ENCODE measurements around the gene LBX2.

LBX2 gene

DNA sequence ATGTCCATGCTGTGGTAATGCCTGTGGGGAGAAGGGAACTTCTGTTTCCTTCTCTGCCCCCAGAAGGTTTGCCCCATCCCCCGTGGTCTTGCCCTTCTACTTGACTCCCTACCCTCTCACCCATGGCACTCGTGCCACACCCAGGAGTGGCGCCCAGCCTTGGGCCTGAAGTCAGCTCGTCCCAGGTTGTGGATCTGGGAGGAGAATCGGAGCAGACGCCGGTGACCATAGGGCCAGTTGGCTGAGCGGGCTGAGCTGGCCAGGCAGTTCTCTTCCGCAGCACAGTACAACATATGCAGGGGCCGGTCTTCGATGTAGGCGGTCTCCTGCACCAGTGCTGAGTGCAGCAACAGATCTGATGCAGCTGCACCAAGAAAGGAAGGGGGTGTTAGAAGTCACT is 35.0 kb upstream of the LBX2 start (continued):
- TF ChIP-seq, protein P1, sequence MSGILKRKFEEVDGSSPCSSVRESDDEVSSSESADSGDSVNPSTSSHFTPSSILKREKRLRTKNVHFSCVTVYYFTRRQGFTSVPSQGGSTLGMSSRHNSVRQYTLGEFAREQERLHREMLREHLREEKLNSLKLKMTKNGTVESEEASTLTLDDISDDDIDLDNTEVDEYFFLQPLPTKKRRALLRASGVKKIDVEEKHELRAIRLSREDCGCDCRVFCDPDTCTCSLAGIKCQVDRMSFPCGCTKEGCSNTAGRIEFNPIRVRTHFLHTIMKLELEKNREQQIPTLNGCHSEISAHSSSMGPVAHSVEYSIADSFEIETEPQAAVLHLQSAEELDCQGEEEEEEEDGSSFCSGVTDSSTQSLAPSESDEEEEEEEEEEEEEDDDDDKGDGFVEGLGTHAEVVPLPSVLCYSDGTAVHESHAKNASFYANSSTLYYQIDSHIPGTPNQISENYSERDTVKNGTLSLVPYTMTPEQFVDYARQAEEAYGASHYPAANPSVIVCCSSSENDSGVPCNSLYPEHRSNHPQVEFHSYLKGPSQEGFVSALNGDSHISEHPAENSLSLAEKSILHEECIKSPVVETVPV (CRISPR knock-in tag; IDR thresholded peaks at IDR 0.05): no peak
- TF ChIP-seq GLIS3 (CRISPR knock-in tag; IDR thresholded peaks at IDR 0.05) (no peak), TOX (CRISPR knock-in tag; IDR thresholded peaks at IDR 0.05; ENCODE audit: borderline replicate concordance) (no peak)

DNA sequence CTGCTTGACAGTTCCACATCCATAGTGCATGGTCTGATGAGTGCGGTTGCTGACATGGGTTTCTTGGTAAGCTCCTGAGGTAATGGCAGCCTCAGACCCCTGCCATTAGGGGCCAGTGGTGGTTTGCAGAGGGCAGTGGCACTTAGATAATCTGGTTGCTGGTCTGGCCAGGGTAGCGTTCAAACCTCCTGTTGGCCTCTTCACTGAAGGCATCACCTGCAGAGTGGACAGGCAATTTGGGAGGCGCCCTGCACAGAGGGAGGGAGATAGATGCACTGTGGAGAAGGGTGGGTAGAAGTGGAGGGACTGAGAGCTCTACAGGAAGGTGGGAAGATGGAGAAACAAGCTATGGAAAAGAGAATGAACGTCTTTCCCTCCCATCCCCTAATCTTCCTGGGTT is 34.1 kb upstream of the LBX2 start:
- no peak for ATAC-seq
- TF ChIP-seq, protein P2, sequence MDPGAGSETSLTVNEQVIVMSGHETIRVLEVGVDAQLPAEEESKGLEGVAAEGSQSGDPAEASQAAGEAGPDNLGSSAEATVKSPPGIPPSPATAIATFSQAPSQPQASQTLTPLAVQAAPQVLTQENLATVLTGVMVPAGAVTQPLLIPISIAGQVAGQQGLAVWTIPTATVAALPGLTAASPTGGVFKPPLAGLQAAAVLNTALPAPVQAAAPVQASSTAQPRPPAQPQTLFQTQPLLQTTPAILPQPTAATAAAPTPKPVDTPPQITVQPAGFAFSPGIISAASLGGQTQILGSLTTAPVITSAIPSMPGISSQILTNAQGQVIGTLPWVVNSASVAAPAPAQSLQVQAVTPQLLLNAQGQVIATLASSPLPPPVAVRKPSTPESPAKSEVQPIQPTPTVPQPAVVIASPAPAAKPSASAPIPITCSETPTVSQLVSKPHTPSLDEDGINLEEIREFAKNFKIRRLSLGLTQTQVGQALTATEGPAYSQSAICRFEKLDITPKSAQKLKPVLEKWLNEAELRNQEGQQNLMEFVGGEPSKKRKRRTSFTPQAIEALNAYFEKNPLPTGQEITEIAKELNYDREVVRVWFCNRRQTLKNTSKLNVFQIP (CRISPR knock-in tag; IDR thresholded peaks at IDR 0.05; ENCODE audit: borderline replicate concordance, low read depth): no peak
- no peak for TF ChIP-seq TOX (CRISPR knock-in tag; IDR thresholded peaks at IDR 0.05; ENCODE audit: borderline replicate concordance)
- no peak for TF ChIP-seq RARB (CRISPR knock-in tag; IDR thresholded peaks at IDR 0.05)
- TF ChIP-seq ZNF70 (CRISPR knock-in tag; IDR thresholded peaks at IDR 0.05): no peak
- no peak for TF ChIP-seq GLIS3 (CRISPR knock-in tag; IDR thresholded peaks at IDR 0.05)
- no peak for TF ChIP-seq BACH2 (CRISPR knock-in tag; IDR thresholded peaks at IDR 0.05; ENCODE audit: borderline replicate concordance)
- no peak for TF ChIP-seq ZC3H10 (CRISPR knock-in tag; IDR thresholded peaks at IDR 0.05)
- TF ChIP-seq, protein P3, sequence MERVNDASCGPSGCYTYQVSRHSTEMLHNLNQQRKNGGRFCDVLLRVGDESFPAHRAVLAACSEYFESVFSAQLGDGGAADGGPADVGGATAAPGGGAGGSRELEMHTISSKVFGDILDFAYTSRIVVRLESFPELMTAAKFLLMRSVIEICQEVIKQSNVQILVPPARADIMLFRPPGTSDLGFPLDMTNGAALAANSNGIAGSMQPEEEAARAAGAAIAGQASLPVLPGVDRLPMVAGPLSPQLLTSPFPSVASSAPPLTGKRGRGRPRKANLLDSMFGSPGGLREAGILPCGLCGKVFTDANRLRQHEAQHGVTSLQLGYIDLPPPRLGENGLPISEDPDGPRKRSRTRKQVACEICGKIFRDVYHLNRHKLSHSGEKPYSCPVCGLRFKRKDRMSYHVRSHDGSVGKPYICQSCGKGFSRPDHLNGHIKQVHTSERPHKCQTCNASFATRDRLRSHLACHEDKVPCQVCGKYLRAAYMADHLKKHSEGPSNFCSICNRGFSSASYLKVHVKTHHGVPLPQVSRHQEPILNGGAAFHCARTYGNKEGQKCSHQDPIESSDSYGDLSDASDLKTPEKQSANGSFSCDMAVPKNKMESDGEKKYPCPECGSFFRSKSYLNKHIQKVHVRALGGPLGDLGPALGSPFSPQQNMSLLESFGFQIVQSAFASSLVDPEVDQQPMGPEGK (CRISPR knock-in tag; IDR thresholded peaks at IDR 0.05; ENCODE audit: borderline replicate concordance): no peak
- TF ChIP-seq ISL1 (CRISPR knock-in tag; IDR thresholded peaks at IDR 0.05): no peak
- no peak for TF ChIP-seq ZFP30 (CRISPR knock-in tag; IDR thresholded peaks at IDR 0.05)

DNA sequence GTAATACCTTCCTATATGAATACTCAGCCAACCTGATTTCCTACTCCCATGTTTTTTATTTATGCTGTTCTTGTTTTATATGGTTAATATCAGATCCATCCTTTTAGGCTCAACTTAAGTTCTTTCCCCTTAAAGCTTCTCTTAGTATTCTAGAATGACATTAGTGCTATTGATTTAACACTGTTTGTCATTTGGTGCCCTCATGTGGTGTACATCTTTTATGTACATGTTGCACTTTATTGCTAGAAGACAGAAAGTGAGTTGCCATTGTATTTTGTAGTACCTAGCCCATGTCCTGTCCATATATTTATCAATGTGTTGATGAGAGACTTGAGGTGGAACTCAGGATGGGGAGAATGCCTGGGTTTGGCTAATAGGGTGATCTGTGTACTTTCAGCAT is 32.8 kb upstream of the LBX2 start:
- TF ChIP-seq RARB (CRISPR knock-in tag; IDR thresholded peaks at IDR 0.05) (no peak), ARNTL (CRISPR knock-in tag; IDR thresholded peaks at IDR 0.05; ENCODE audit: borderline replicate concordance, low read depth) (no peak), ZNF565 (CRISPR knock-in tag; conservative IDR thresholded peaks at IDR 0.05; ENCODE audit: low read depth) (no peak), ISL1 (CRISPR knock-in tag; IDR thresholded peaks at IDR 0.05) (no peak), ZFP30 (CRISPR knock-in tag; IDR thresholded peaks at IDR 0.05) (no peak), PPARA (CRISPR knock-in tag; IDR thresholded peaks at IDR 0.05; ENCODE audit: borderline replicate concordance) (no peak), ESRRG (CRISPR knock-in tag; IDR thresholded peaks at IDR 0.05) (no peak), ZC3H10 (CRISPR knock-in tag; IDR thresholded peaks at IDR 0.05) (no peak), SNAI2 (CRISPR knock-in tag; IDR thresholded peaks at IDR 0.05) (no peak), TOX (CRISPR knock-in tag; IDR thresholded peaks at IDR 0.05; ENCODE audit: borderline replicate concordance) (no peak)
- TF ChIP-seq, protein P1 (CRISPR knock-in tag; IDR thresholded peaks at IDR 0.05): no peak
- TF ChIP-seq, protein P2 (CRISPR knock-in tag; IDR thresholded peaks at IDR 0.05; ENCODE audit: borderline replicate concordance, low read depth): no peak
- TF ChIP-seq, protein P3 (CRISPR knock-in tag; IDR thresholded peaks at IDR 0.05; ENCODE audit: borderline replicate concordance): no peak
- ATAC-seq: no peak

DNA sequence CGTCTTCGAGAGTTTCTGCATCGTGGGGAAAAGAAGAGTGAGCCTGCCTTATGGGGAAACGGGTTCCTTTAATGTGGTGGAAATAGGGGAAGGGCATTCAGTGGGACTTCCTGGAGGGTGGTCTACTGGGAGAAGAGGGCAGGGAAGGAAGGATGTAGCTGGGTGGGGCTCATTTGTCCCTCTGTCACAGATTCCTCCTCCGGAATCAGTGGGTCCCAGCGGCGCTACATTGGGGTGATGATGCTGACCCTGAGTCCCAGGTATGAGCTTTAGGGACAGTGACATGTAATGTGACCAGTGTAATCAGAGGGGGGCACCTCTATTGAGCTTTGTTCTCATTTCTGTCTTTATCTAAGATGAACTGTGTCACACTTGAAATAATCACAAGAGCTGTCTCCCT is 32.3 kb upstream of the LBX2 start:
- no peak for TF ChIP-seq TOX (CRISPR knock-in tag; IDR thresholded peaks at IDR 0.05; ENCODE audit: borderline replicate concordance)
- no peak for TF ChIP-seq CSDC2 (CRISPR knock-in tag; IDR thresholded peaks at IDR 0.05)
- no peak for TF ChIP-seq ISL1 (CRISPR knock-in tag; IDR thresholded peaks at IDR 0.05)
- TF ChIP-seq ESRRG (CRISPR knock-in tag; IDR thresholded peaks at IDR 0.05): no peak
- TF ChIP-seq ZC3H10 (CRISPR knock-in tag; IDR thresholded peaks at IDR 0.05): no peak
- TF ChIP-seq RARB (CRISPR knock-in tag; IDR thresholded peaks at IDR 0.05): no peak
- no peak for TF ChIP-seq PPARA (CRISPR knock-in tag; IDR thresholded peaks at IDR 0.05; ENCODE audit: borderline replicate concordance)
- TF ChIP-seq SNAI2 (CRISPR knock-in tag; IDR thresholded peaks at IDR 0.05): no peak
- TF ChIP-seq BACH2 (CRISPR knock-in tag; IDR thresholded peaks at IDR 0.05; ENCODE audit: borderline replicate concordance): no peak
- TF ChIP-seq, protein P1 (CRISPR knock-in tag; IDR thresholded peaks at IDR 0.05): no peak
- no peak for TF ChIP-seq ARNTL (CRISPR knock-in tag; IDR thresholded peaks at IDR 0.05; ENCODE audit: borderline replicate concordance, low read depth)
- TF ChIP-seq GLIS3 (CRISPR knock-in tag; IDR thresholded peaks at IDR 0.05): no peak
- no peak for TF ChIP-seq ZNF565 (CRISPR knock-in tag; conservative IDR thresholded peaks at IDR 0.05; ENCODE audit: low read depth)
- TF ChIP-seq OSR1 (CRISPR knock-in tag; IDR thresholded peaks at IDR 0.05): no peak
- ATAC-seq: no peak
